Muscle of leg (tissue), 11 donors: ENCODE measurements around the gene HS3ST6. TPM values are rescaled to one million over a fixed set of nuclear protein-coding genes. Genes with fewer than 3 reads are reported as not detected.
"Not testable (repeated sequence)": the region's sequence is repeated elsewhere in the genome, so short reads cannot be mapped to it uniquely, and the experiment has no call there.

Experiments
- DNase-seq: peaks from one replicate; pipeline ENCODE4 v3.0.0; 2013
- H3K27ac ChIP-seq: one replicate; pipeline ENCODE4 v1.5.1; 2013; ENCODE audit warnings: mild to moderate bottlenecking, low read length, control low read depth
- H3K27me3 ChIP-seq: one replicate; pipeline ENCODE4 v1.6.1; 2013; ENCODE audit warnings: low read length; ENCODE audit not compliant: control insufficient read depth, insufficient read depth
- H3K36me3 ChIP-seq: one replicate; pipeline ENCODE4 v1.6.1; 2013; ENCODE audit warnings: low read length; ENCODE audit not compliant: control insufficient read depth, insufficient read depth
- H3K4me1 ChIP-seq: one replicate; pipeline ENCODE4 v1.6.1; 2013; ENCODE audit warnings: low read length; ENCODE audit not compliant: control insufficient read depth, insufficient read depth
- H3K4me3 ChIP-seq: one replicate; pipeline ENCODE4 v1.5.1; 2013; ENCODE audit warnings: low read length, control low read depth
- H3K9me3 ChIP-seq: replicated peaks from 2 replicates; pipeline ENCODE4 v1.6.1; 2013; ENCODE audit warnings: low read depth, low read length; ENCODE audit not compliant: control insufficient read depth
- WGBS: methylation state at CpG from one replicate; pipeline ENCODE4 v1.1.5; 2013; ENCODE audit warnings: missing lambda C conversion rate; ENCODE audit not compliant: insufficient coverage; 5-methylcytosine and 5-hydroxymethylcytosine counted together
- polyA plus RNA-seq, 8 donors: library from polyadenylated mRNA; unstranded; fragments of 120-200 nt; gene quantifications; one replicate each; pipeline versions ENCODE4 v1.2.1 to v1.2.3, GENCODE V29; 2013; ENCODE audit warnings: inconsistent platforms in 1 of 8, low replicate concordance in 1 of 8; ENCODE audit not compliant: insufficient read length in 8 of 8, insufficient read depth in 1 of 8
- total RNA-seq: library from RNA; stranded (reverse); fragments of 120-200 nt; gene quantifications from one replicate; pipeline ENCODE4 v1.2.4, GENCODE V29; 2013

The HS3ST6 gene
- total and polyA plus RNA-seq, 9 donors = 1.7 TPM; not detected in 8

DNA sequence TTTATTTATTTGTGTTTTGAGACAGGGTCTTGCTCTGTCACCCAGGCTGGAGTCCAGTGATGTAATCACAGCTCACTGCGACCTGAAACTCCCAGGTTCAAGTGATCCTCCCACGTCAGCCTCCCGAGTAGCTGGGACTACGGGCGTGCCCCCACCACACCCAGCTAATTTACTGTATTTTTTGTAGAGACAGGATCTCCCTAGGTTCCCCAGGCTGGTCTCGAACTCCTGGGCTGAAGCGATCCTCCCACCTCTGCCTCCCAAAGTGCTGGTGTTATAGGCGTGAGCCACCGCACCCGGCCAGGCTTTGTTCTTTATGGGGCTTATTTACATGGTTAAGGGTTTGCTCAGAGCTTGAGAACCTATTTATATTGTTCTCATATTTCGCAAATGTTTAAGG lies 40.4 kb downstream of the HS3ST6 start:
- Histone ChIP-seq H3K9me3 (no peaks in the 10 kb centered on the region), H3K36me3 (no peaks in the 10 kb centered on the region), H3K27ac (no peak overlapping the region), H3K4me1 (no peaks in the 10 kb centered on the region), H3K4me3 (no peak overlapping the region), H3K27me3 (peaks cover 42% of the 10 kb centered on the region)
- no CpG with 5 or more reads among the region's 11 CpGs for WGBS
- DNase-seq = no peak

DNA sequence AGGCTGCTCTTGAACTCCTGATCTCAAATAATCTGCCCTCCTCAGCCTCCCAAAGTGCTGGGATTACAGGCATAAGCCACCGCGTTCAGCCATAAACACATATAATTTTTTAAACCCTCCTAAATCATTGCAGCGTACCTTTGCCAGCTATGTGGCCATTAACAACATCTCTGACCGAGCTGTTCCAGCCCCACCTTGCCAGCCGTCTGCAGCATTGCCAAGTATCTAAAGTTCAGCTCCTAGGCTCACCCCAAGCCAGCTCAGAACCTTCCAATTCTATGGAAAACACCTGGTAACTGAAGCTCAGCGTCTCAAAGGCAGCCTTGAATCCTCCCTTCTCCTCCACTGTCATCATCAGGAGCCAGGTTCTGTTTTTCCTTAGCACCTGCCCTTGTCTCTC lies 41.1 kb downstream of the HS3ST6 start:
- 51% methylated on average over 6 of the region's 6 CpGs for WGBS
- H3K9me3 ChIP-seq = no peaks in the 10 kb centered on the region
- peaks cover 2% of the 10 kb centered on the region for H3K4me1 ChIP-seq
- H3K27me3 ChIP-seq = peaks cover 49% of the 10 kb centered on the region
- no peaks in the 10 kb centered on the region for H3K36me3 ChIP-seq
- no peak overlapping the region for H3K4me3 ChIP-seq
- DNase-seq = no peak
- H3K27ac ChIP-seq = no peak overlapping the region

DNA sequence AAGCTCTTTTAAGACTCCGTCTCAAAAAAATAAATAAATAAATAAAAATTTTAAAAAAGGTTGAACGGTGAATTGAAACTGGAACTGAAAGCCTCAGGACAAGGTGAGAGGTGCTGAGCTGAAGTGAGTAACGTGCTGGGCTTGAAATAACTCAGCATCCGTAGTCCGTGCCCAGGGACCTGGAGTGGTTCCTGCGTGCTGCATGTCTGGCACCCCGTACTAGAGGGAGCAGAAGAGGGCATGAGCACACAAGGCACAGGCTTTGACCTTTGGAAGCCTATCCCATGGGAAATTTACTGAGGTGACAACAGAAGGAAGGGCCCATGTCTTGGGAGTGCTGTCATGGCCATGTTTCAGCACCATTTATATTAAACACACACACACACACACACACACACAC lies 41.7 kb downstream of the HS3ST6 start:
- WGBS = 85% methylated on average over 4 of the region's 7 CpGs
- Histone ChIP-seq H3K27ac (no peak overlapping the region), H3K4me3 (no peak overlapping the region), H3K9me3 (no peaks in the 10 kb centered on the region), H3K4me1 (peaks cover 2% of the 10 kb centered on the region), H3K27me3 (peaks cover 51% of the 10 kb centered on the region), H3K36me3 (no peaks in the 10 kb centered on the region)
- no peak for DNase-seq

DNA sequence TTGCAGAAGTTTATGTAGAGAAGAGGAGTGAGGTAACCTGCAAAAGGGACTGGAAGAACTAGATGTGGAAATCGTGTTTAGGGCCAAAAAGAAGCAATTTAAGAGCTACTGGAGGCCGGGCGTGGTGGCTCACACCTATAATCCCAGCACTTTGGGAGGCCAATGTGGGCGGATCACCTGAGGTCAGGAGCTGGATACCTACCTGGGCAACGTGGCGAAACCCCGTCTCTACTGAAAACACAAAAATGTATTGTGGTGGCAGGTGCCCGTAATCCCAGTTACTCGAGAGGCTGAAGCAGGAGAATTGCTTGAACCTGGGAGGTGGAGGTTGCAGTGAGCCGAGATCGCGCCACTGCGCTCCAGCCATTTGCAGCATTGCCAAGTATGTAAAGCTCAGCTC lies 42.1 kb downstream of the HS3ST6 start:
- not testable (repeated sequence) for H3K4me3 ChIP-seq, H3K4me1 ChIP-seq, H3K27ac ChIP-seq, H3K36me3 ChIP-seq, DNase-seq, H3K9me3 ChIP-seq
- H3K27me3 ChIP-seq = peaks cover 53% of the 10 kb centered on the region
- 72% methylated on average over 3 of the region's 13 CpGs for WGBS

DNA sequence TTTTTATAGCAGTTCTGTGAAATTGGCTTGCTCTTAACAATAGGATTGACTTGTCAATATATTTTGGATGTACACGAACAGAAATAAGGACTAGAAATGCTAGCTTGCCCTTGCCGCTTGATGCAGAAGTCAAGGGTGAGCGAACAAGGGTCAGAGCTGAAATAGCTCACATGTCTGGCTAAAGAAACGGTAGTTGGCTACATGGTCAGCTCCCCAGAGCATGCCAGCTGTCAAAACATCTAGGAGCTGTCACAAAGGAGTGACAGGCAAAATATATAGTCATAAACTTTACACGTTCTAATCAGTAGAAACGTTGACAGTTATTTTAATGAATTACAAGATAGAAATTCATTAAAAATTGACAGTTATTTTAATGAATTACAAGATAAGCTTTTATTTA lies 43.4 kb downstream of the HS3ST6 start:
- no peaks in the 10 kb centered on the region for H3K9me3 ChIP-seq
- DNase-seq = no peak
- H3K4me3 ChIP-seq = no peak overlapping the region
- no peak overlapping the region for H3K27ac ChIP-seq
- peaks cover 50% of the 10 kb centered on the region for H3K27me3 ChIP-seq
- no peaks in the 10 kb centered on the region for H3K36me3 ChIP-seq
- 56% methylated on average over 3 of the region's 6 CpGs for WGBS
- peaks cover 2% of the 10 kb centered on the region for H3K4me1 ChIP-seq

DNA sequence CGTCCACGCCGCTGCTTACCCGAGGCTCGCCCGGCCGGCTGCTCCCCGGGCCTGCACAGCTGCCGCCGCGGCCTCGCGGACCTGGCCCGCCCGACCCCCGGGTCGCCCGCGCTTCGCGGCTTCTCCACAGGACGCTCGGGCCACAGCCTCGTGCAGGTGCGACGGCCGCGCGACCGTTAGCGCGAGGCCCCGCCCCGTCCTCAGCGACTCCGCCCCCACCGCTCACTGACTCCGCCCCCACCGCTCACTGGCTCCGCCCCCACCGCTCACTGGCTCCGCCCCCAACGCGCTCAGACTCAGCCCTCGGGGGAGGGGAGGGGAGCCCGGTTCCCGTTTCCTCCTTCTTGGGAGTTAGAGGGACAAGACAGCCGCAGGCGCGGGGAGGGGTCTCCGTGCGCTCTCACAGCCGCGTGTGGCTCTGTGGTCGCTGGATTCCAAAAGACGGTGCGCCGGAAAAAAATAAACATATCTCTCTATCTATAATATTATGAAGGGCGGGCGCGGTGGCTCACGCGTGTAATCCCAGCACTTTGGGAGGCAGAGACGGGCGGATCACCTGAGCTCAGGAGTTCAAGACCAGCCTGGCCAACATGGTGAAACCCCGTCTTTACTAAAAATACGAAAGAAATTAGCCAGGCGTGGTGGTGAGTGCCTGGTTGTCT lies 46.1 kb downstream of the HS3ST6 start, which contains the start of gene MEIOB:
Gene MEIOB, minus strand, starts transcription at position 191 of the 662 bp plus-strand sequence. CDS start 3,989 bp downstream, outside the sequence.
- no peak for DNase-seq
- H3K4me3 ChIP-seq = no peak within 1 kb of the TSS

DNA sequence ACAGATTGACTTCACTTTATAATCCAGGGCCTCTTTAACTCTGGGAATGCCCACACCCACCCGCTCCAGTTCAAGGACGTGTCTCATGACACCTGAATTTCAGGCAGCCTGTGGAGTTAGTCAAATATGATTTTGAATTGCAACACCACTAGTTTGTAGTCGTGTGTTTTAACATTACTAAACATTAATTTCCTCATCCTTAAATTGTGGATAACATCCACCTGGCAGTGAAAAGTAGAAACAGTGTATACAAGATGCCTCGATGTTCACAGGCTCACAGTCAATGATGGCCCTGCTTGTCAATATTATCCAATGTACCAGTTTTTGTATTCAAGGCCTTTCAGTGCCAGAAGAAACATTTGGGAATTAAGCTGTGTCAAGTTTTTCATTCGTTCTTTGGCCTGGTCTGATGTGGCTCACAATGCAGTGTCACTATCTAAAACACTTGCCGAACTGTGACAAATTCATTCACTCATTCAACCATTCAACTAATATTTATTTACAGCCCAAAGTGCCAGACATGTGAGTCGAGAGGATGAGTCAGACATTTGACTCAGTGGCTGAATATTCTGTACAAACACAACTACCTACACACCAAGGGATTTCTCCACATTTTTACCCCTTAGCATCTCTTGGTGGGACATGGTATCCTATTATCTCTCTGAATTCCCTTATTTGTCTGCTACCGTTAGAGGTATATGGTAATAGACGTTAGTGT lies 47.7 kb downstream of the HS3ST6 start:
- Histone ChIP-seq H3K36me3 (no peaks in the 10 kb centered on the region), H3K27ac (no peak overlapping the region), H3K4me3 (no peak overlapping the region), H3K4me1 (peaks cover 2% of the 10 kb centered on the region), H3K9me3 (no peaks in the 10 kb centered on the region), H3K27me3 (peaks cover 40% of the 10 kb centered on the region)
- 29% methylated on average over 3 of the region's 9 CpGs for whole genome bisulfite sequencing
- no peak for DNase-seq

More for the DNA sequence above, 46.1 kb downstream of the HS3ST6 start, which contains the start of gene MEIOB:
- Histone ChIP-seq H3K27me3 (peaks cover 45% of the 10 kb centered on the region), H3K27ac (no peak within 1 kb of the TSS), H3K9me3 (no peaks in the 10 kb centered on the region), H3K4me1 (peaks cover 2% of the 10 kb centered on the region), H3K36me3 (no peaks in the 10 kb centered on the region)
- WGBS = 3% methylated on average over 37 of the region's 68 CpGs

DNA sequence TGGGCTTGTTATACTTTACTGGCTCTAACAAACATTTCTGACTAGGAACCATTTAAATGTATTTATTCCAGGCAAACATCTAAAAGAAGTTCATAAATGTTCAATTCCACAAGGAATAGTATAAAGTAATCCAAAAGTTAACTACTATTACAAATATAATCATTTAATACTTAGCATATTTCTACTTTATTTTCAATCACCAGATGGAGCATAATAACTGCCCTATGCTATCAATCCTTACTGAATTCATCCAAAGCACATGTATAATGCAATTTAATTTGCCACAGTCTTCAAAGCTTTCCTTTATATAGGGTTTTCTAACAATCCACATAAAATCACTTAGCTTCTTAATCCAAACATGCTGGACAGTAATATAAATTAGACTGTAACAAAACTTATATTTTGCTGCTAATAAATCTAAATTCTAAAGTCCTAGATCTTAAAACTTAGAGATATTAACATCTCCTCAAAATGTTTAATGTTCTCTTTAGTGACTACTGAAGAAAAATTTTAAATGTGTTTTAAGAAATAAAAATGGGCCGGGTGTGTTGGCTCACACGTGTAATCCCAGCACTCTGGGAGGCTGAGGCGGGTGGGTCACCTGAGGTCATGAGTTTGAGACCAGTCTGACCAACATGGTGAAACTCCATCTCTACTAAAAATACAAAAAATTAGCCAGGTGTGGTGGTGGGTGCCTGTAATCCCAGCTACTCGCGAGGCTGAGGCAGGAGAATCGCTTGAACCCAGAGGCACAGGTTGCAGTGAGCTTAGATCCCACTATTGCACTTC lies 52.1 kb downstream of the HS3ST6 start:
- no peak for DNase-seq
- H3K27ac ChIP-seq = no peak overlapping the region
- H3K36me3 ChIP-seq = no peaks in the 10 kb centered on the region
- H3K9me3 ChIP-seq = no peaks in the 10 kb centered on the region
- H3K4me3 ChIP-seq = no peak overlapping the region
- WGBS = no CpG with 5 or more reads among the region's 6 CpGs
- peaks cover 25% of the 10 kb centered on the region for H3K27me3 ChIP-seq
- no peaks in the 10 kb centered on the region for H3K4me1 ChIP-seq

DNA sequence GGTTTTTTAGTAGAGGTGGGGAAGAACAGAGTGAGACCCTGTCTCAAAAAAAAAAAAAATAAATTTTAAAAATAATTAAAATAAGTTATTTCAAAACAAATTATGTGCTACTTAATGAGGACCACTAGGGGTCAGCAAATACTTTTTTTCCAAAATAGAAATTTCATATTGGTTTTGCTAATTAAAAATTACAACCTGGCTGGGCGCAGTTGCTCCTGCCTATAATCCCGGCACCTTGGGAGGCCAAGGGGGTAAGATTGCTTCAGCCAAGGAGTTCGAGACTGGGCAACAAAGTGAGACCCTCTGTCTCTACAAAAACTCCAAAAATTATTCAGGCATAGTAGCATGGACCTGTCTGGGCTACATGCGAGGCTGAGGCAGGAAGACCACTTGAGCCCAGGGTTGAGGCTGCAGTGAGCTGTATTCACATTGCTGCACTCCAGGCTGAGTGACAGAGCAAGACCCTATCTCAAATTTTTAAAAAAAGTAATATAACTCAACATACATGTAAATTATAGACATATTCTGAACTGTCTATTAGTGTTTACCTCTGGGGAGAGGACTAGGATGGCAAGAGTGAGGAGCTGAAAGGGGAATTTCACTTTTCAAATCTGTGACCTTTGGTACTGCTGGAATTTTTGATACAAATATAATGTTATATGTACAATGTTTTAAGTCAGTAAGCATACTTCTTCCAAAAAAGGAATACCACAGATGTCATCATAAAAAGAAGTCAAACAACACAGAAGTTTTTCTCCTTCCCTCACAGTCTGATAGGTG lies 54.3 kb downstream of the HS3ST6 start:
- DNase-seq = peak; percentile 40
- WGBS = 0% methylated on average over 3 of the region's 4 CpGs
- H3K4me3 ChIP-seq = no peak overlapping the region
- H3K36me3 ChIP-seq = no peaks in the 10 kb centered on the region
- H3K9me3 ChIP-seq = no peaks in the 10 kb centered on the region
- H3K4me1 ChIP-seq = no peaks in the 10 kb centered on the region
- H3K27ac ChIP-seq = no peak overlapping the region
- H3K27me3 ChIP-seq = peaks cover 33% of the 10 kb centered on the region
